SK-N-MC (cell line): ENCODE results near the gene ESD.
"Not testable (repeated sequence)": the region's sequence is repeated elsewhere in the genome, so short reads cannot be mapped to it uniquely, and the experiment has no call there.

ENCODE experiments used
- DNase-seq: peaks from one replicate; pipeline ENCODE4 v3.0.0-alpha.2; 2011; ENCODE audit warnings: low read depth, low spot score
- H3K27ac ChIP-seq: fragments of 200-600 bp; sonication (generic); 2 replicates; pipeline ENCODE4 v1.5.1; 2016; ENCODE audit warnings: mixed run types
- H3K36me3 ChIP-seq: fragments of 200-600 bp; sonication (generic); 2 replicates; pipeline ENCODE4 v1.6.1; 2017; ENCODE audit warnings: antibody characterized with exemption, low read length, mixed read lengths; ENCODE audit not compliant: insufficient read depth
- H3K4me3 ChIP-seq: fragments of 200-600 bp; sonication (generic); 2 replicates; pipeline ENCODE4 v1.5.1; 2016
- H3K9ac ChIP-seq: fragments of 200-600 bp; sonication (generic); 2 replicates; pipeline ENCODE4 v1.8.0; 2017; ENCODE audit warnings: mixed run types, mixed read lengths; ENCODE audit not compliant: insufficient read length
- H3K9me3 ChIP-seq: fragments of 200-600 bp; sonication (generic); 2 replicates; pipeline ENCODE4 v1.6.1; 2017; ENCODE audit warnings: low read depth, mild to moderate bottlenecking, antibody characterized with exemption, low read length, moderate library complexity, mixed read lengths
- EZH2 ChIP-seq: fragments of 200-600 bp; sonication (generic); IDR thresholded peaks from one replicate; pipeline ENCODE4 v1.6.1; 2017; ENCODE audit warnings: antibody characterized with exemption
- FOXP2 ChIP-seq: optimal IDR thresholded peaks from 2 replicates; pipeline ENCODE3; 2011; ENCODE audit warnings: mild to moderate bottlenecking, moderate library complexity; ENCODE audit not compliant: insufficient read depth; ENCODE audit errors: extremely low read length, control extremely low read depth
- POLR2AphosphoS5 ChIP-seq: IDR thresholded peaks from 2 replicates; pipeline ENCODE4 v1.6.1; 2012; ENCODE audit warnings: mild to moderate bottlenecking, low read depth, low read length, borderline replicate concordance

The ESD gene

GRCh38 chr13:46822551-46822950 is 25.6 kb upstream of the ESD start:
- no peak overlapping the region for H3K27ac ChIP-seq
- no peaks in the 10 kb centered on the region for H3K36me3 ChIP-seq
- TF ChIP-seq FOXP2 (no peak), POLR2AphosphoS5 (no peak), EZH2 (no peak)
- H3K9me3 ChIP-seq: no peaks in the 10 kb centered on the region
- no peak overlapping the region for H3K9ac ChIP-seq
- no peak overlapping the region for H3K4me3 ChIP-seq
- no peak for DNase-seq

- Histone ChIP-seq H3K27ac (no peak overlapping the region), H3K4me3 (no peak overlapping the region), H3K9ac (no peak overlapping the region), H3K36me3 (no peaks in the 10 kb centered on the region), H3K9me3 (no peaks in the 10 kb centered on the region)
- no peak for DNase-seq
- no peak for TF ChIP-seq POLR2AphosphoS5
Observed at GRCh38 chr13:46817838-46818476, 21.0 kb upstream of the ESD start.

- no peak for DNase-seq
- Histone ChIP-seq H3K9ac (no peak overlapping the region), H3K4me3 (no peak overlapping the region), H3K9me3 (no peaks in the 10 kb centered on the region), H3K27ac (no peak overlapping the region), H3K36me3 (no peaks in the 10 kb centered on the region)
- no peak for TF ChIP-seq FOXP2
- no peak for TF ChIP-seq POLR2AphosphoS5
- TF ChIP-seq EZH2: no peak
Observed at GRCh38 chr13:46817095-46817494, 20.1 kb upstream of the ESD start.

GRCh38 chr13:46816371-46816770 is 19.4 kb upstream of the ESD start:
- DNase-seq: no peak
- no peak overlapping the region for H3K27ac ChIP-seq
- no peak overlapping the region for H3K4me3 ChIP-seq
- no peaks in the 10 kb centered on the region for H3K36me3 ChIP-seq
- H3K9ac ChIP-seq: no peak overlapping the region
- TF ChIP-seq POLR2AphosphoS5 (no peak), FOXP2 (no peak), EZH2 (no peak)
- H3K9me3 ChIP-seq: no peaks in the 10 kb centered on the region

GRCh38 chr13:46812301-46812797 is 15.4 kb upstream of the ESD start:
- Histone ChIP-seq H3K4me3 (no peak overlapping the region), H3K9me3 (no peaks in the 10 kb centered on the region), H3K27ac (no peak overlapping the region), H3K9ac (no peak overlapping the region), H3K36me3 (no peaks in the 10 kb centered on the region)
- no peak for DNase-seq
- TF ChIP-seq EZH2 (no peak), POLR2AphosphoS5 (no peak), FOXP2 (no peak)

GRCh38 chr13:46810440-46810839 is 13.5 kb upstream of the ESD start:
- DNase-seq: no peak
- Histone ChIP-seq H3K9ac (no peak overlapping the region), H3K9me3 (no peaks in the 10 kb centered on the region), H3K27ac (no peak overlapping the region), H3K4me3 (no peak overlapping the region), H3K36me3 (no peaks in the 10 kb centered on the region)
- TF ChIP-seq POLR2AphosphoS5 (no peak), EZH2 (no peak)

GRCh38 chr13:46804921-46805320 is 8.0 kb upstream of the ESD start:
- H3K4me3 ChIP-seq, H3K27ac ChIP-seq, H3K36me3 ChIP-seq, H3K9ac ChIP-seq, H3K9me3 ChIP-seq, DNase-seq: not testable (repeated sequence)

GRCh38 chr13:46804391-46804815 is 7.4 kb upstream of the ESD start:
- DNase-seq: no peak
- TF ChIP-seq POLR2AphosphoS5 (no peak), FOXP2 (no peak), EZH2 (no peak)
- no peaks in the 10 kb centered on the region for H3K36me3 ChIP-seq
- H3K4me3 ChIP-seq: no peak overlapping the region
- H3K27ac ChIP-seq: no peak overlapping the region
- H3K9me3 ChIP-seq: no peaks in the 10 kb centered on the region
- no peak overlapping the region for H3K9ac ChIP-seq

- no peak for DNase-seq
- Histone ChIP-seq H3K36me3 (no peaks in the 10 kb centered on the region), H3K9ac (no peak overlapping the region), H3K9me3 (no peaks in the 10 kb centered on the region), H3K27ac (no peak overlapping the region), H3K4me3 (no peak overlapping the region)
- no peak for TF ChIP-seq FOXP2
- no peak for TF ChIP-seq EZH2
- no peak for TF ChIP-seq POLR2AphosphoS5
Observed at GRCh38 chr13:46803586-46803985, 6.6 kb upstream of the ESD start.
